HG02798 (cell line): ENCODE data around the gene CAPN7.
A peak's percentile ranks its signal among the peaks of the same experiment; 100 is the strongest.

Experiments used
- ATAC-seq: cut with Tn5 transposase; IDR thresholded peaks from one replicate; pipeline ENCODE4 v1.9.1; 2021; ENCODE audit warnings: mild to moderate bottlenecking; ENCODE audit not compliant: unreplicated experiment, poor library complexity

The CAPN7 gene

GRCh38 chr3:15271785-15272381 lies 65.8 kb downstream of the CAPN7 start:
- peak; percentile 70 for ATAC-seq

GRCh38 chr3:15272426-15273196 lies 66.6 kb downstream of the CAPN7 start:
- ATAC-seq = no peak

DNA sequence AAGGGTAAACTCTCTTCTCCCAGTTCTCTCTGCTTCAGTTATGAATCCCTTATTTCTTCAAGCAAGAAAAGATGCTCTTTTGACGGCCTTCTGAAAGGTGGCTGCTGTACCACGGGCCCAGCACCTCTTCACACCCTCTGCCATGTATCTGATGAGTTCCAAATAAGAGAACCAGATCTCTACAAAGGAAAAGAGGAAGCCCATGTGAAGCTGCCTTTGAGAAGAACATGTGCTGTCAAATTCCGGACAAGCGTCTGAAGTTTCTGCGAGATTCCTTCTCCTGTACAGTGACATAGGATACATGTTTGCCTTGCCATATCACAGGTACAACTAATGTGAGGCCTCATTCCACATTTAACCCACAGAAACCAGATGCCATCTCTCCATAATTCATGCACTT lies 67.2 kb downstream of the CAPN7 start:
- ATAC-seq = no peak

DNA sequence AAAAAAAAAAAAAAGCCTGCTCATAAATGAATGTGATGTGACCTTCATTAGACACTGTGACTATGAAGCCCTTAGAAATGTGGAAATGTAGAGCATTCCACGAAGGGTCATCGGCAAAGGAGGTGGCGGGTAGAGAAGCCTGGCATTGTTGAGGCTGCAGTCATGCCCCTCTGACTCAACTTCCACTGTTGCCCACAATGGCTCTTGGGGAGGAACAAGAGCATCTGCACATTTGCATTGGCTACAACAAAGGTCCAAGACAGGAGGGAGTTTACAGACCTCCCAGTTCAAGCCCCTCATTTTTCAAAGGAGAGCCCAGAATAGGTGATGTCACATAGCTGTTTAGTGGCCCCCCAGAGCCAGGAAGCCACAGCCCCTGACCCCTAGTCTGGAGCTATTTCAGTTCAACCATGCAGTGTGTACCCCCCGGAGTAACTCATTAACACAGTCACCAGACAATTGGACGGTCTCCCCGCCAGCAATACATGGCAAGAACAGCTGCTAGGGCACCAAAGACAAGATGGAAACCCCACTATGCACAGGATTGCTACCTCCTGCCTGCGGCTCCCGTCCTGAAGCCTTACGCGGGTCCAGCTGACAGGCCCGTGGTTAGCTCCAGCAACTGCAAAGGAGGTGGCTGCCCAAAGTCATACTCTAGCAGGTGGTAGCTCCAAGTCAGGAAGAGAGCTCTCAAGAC lies 70.1 kb downstream of the CAPN7 start:
- no peak for ATAC-seq

DNA sequence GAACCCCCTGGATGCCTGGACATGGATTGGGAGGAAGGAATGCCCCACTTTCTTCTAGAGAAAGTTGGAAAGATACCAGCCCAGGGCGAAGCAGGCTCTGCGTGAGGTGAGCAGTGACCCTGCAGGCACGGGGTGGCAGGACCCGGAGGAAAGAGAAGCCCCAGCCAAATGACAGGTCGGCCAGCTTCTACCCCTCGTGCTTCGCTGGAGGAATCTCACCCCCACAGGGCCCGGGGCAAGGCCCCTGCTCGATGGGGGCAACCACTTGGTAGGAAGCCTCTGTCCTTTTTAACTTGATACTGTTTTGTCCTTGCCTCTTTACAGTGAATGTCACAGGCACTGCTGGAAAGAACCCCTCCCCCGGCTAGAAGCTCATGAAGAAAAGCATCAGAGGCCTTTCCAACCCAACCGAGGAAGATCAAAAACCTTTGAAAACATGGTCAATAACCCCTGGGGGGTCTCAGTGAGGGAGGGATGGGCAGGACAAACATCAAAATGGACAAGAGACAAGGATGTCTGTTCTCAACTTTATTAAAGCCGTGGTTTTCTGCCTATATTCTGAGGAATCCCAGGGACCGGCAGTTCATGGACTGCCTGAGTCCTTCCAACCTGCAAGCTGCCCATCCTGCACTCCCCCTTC lies 71.9 kb downstream of the CAPN7 start:
- ATAC-seq = no peak

DNA sequence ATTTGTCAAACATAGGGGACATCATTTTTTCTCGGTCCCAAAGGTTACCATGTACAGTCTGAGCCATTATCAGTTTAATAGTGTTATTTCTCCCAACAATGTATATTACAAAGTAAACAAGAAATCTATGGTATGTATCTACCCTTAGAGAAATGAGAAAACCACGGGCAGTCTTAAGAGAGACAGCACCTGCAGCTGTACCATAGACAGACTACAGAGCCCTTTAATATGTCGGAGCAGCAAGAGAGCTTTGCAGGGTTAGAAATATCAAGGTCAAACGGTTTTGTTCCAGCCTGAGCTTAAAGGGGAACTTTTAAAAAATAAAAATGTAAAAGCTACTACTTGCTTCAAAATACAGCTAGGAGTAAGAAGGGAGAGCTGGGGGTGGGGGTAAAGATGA lies 73.2 kb downstream of the CAPN7 start:
- ATAC-seq = no peak

- no peak for ATAC-seq
Measured at GRCh38 chr3:15279671-15280402, 73.8 kb downstream of the CAPN7 start.

- no peak for ATAC-seq
Measured at GRCh38 chr3:15280853-15281532, 74.9 kb downstream of the CAPN7 start.

GRCh38 chr3:15281817-15282216 lies 75.8 kb downstream of the CAPN7 start:
- ATAC-seq = no peak

DNA sequence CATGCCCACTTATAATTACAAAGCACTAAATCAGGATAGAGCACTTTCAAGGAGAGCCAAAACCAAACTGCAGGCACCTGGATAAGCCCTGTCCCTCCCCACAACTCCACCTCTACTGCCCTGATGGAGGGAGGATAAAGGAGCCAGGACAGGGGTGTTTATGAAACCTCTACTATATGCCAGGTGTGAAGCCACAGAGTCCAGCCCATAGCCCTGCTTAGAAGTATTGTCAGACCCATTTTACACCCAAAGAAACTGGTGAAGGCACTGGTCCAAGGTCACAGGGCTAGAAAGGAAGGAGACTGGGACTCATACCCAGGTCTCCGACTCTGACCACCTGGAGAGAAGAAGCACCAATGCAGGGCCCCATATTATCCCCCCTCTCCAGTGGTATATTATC lies 77.7 kb downstream of the CAPN7 start:
- ATAC-seq = peak; percentile 66

DNA sequence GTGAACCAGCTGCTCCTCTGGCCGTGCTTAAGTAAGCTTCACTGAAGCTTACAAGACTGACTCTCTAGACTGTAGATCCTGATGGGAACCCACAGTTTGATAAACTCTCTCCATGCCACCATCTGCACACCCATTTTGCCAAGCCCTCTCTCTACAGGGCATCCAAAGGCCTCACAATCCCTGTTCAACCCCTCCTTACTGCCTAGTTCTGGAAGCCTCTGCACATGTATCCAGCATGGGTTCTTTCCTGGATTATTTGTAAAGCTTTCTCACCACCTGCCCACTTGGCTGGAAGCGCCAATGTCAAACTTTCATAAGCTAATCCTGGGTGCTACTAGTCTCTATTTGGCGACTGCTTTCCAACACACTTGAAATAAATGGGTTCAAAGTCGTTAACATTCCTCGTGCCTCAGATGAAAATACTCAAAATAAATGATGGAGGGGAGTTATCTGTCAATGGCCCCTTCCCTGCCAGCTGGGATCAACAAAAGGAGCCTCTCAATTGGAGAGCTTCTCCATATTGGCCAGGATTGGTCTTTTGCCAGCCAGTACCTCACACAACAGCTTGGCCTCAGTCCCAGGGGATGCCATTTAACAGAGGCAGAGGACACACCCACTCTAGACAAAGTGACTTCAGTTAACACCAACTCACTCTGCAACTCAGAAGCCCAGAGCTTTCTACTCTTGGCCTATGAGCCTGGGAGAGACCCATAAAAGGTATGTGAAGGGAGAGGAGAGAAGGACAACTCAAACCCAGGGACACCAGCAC lies 78.3 kb downstream of the CAPN7 start:
- ATAC-seq = no peak

GRCh38 chr3:15286022-15286421 lies 80.0 kb downstream of the CAPN7 start:
- ATAC-seq = no peak

- no peak for ATAC-seq
Measured at GRCh38 chr3:15287565-15288330, 81.7 kb downstream of the CAPN7 start.

GRCh38 chr3:15288331-15289035 lies 82.4 kb downstream of the CAPN7 start:
- ATAC-seq = no peak

DNA sequence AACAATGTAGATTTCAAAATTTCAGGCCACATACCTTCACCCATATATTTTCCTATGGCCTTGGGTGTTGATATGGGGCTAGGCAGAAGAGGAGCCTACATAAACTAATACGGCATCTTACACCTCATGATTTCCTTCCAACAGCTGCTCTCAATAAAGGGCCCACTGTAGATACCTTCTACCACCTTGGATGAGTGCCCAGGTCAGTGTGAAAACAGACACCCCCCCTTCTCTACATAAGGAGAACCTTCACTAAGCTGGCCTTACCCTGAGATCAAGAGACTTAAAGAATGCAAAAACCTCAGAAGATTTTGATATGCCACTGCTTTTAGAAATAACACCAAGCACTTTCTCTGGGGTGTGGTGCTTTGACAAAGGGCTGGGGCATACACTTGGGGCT lies 83.6 kb downstream of the CAPN7 start:
- ATAC-seq = no peak

- ATAC-seq = no peak
Measured at GRCh38 chr3:15290736-15291135, 84.7 kb downstream of the CAPN7 start.

GRCh38 chr3:15291589-15292541 lies 85.8 kb downstream of the CAPN7 start:
- ATAC-seq = peak; percentile 89
